IMR-90 (cell line): ENCODE results near the gene HOXB2. TPM values are rescaled to one million over a fixed set of nuclear protein-coding genes. Genes with fewer than 3 reads are reported as not detected.

ENCODE experiments used
- ATAC-seq: fragments of 200-7000 bp; cut with Tn5 transposase; 2 replicates; pipeline ENCODE4 v1.9.1; 2020; ENCODE audit warnings: low read depth, mild to moderate bottlenecking, moderate library complexity
- BruUV-seq: library from RNA; stranded (reverse); fragments of 400-500 nt; replicated peaks from 2 replicates; lab custom pipeline; 2021; lab: Mats Ljungman, UMichigan
- CTCF ChIA-PET: fragments of 300-600 bp; formaldehyde crosslinking; extraction: SDS; loops from one replicate; lab custom pipeline; 2021; ENCODE audit warnings: antibody characterized with exemption; lab: Yijun Ruan, JAX
- POLR2A ChIA-PET: fragments of 300-600 bp; sonication (Branson Sonifier 250); formaldehyde crosslinking; loops from one replicate; lab custom pipeline; 2022; ENCODE audit warnings: antibody characterized with exemption; ENCODE audit not compliant: unreplicated experiment; lab: Charles Lee
- DNase-seq: peaks from one replicate; pipeline ENCODE4 v3.0.0; 2013
- H2AFZ ChIP-seq: replicated peaks from 2 replicates; pipeline ENCODE3; 2013; ENCODE audit warnings: low read length, mild to moderate bottlenecking; ENCODE audit not compliant: poor library complexity
- H2AK5ac ChIP-seq: 2 replicates; pipeline ENCODE4 v1.6.1; 2013; ENCODE audit warnings: low read depth, low read length, inconsistent platforms
- H2AK9ac ChIP-seq: replicated peaks from 2 replicates; pipeline ENCODE3; 2013; ENCODE audit warnings: mild to moderate bottlenecking, low read depth, low read length, moderate library complexity; ENCODE audit not compliant: poor library complexity
- H2BK120ac ChIP-seq: 2 replicates; pipeline ENCODE4 v1.6.1; 2013; ENCODE audit warnings: low read depth, low read length, inconsistent platforms
- H2BK15ac ChIP-seq: 3 replicates; pipeline ENCODE4 v1.6.1; 2013; ENCODE audit warnings: low read depth, low read length, inconsistent platforms
- H2BK20ac ChIP-seq: 2 replicates; pipeline ENCODE4 v1.6.1; 2013; ENCODE audit warnings: low read depth, mild to moderate bottlenecking, inconsistent platforms, low read length, moderate library complexity
- H2BK5ac ChIP-seq: 2 replicates; pipeline ENCODE4 v1.6.1; 2013; ENCODE audit warnings: mild to moderate bottlenecking, low read depth, low read length, inconsistent platforms; ENCODE audit not compliant: poor library complexity, severe bottlenecking
- H3K14ac ChIP-seq: replicated peaks from 2 replicates; pipeline ENCODE4 v1.6.1; 2013; ENCODE audit warnings: low read depth, low read length, inconsistent platforms
- H3K18ac ChIP-seq: 2 replicates; pipeline ENCODE4 v1.6.1; 2013; ENCODE audit warnings: low read depth, low read length, control low read depth
- H3K23ac ChIP-seq: 2 replicates; pipeline ENCODE4 v1.6.1; 2013; ENCODE audit warnings: low read depth, low read length, inconsistent platforms
- H3K27ac ChIP-seq: 2 replicates; pipeline ENCODE4 v1.5.1; 2013; ENCODE audit warnings: mild to moderate bottlenecking, control low read depth, low read length; ENCODE audit not compliant: insufficient read depth
- H3K27me3 ChIP-seq: 2 replicates; pipeline ENCODE4 v1.6.1; 2013; ENCODE audit warnings: low read length; ENCODE audit not compliant: control insufficient read depth, insufficient read depth
- H3K36me3 ChIP-seq: 2 replicates; pipeline ENCODE4 v1.6.1; 2013; ENCODE audit warnings: low read length, mixed read lengths; ENCODE audit not compliant: control insufficient read depth, insufficient read depth
- H3K4ac ChIP-seq: 2 replicates; pipeline ENCODE4 v1.6.1; 2013; ENCODE audit warnings: low read depth, low read length, inconsistent platforms
- H3K4me1 ChIP-seq: 2 replicates; pipeline ENCODE4 v1.6.1; 2013; ENCODE audit warnings: low read length, mixed read lengths; ENCODE audit not compliant: control insufficient read depth, insufficient read depth
- H3K4me2 ChIP-seq: 2 replicates; pipeline ENCODE4 v1.6.1; 2013; ENCODE audit warnings: low read depth, mild to moderate bottlenecking, control low read depth, low read length, moderate library complexity
- H3K4me3 ChIP-seq: 2 replicates; pipeline ENCODE4 v1.5.1; 2013; ENCODE audit warnings: low read depth, mild to moderate bottlenecking, control low read depth, low read length, moderate library complexity; ENCODE audit not compliant: insufficient read depth
- H3K56ac ChIP-seq: 2 replicates; pipeline ENCODE4 v1.6.1; 2013; ENCODE audit warnings: low read length, inconsistent platforms; ENCODE audit not compliant: insufficient read depth; ENCODE audit errors: extremely low read depth
- H3K79me1 ChIP-seq, 2 experiments: 2 replicates each; pipeline ENCODE4 v1.6.1; 2013; ENCODE audit warnings: low read length in 2 of 2, inconsistent platforms in 1 of 2, low read depth in 1 of 2
- H3K9ac ChIP-seq: 2 replicates; pipeline ENCODE4 v1.6.1; 2013; ENCODE audit warnings: low read depth, low read length, control low read depth
- H3K9me1 ChIP-seq: 2 replicates; pipeline ENCODE4 v1.6.1; 2013; ENCODE audit warnings: low read length, inconsistent platforms; ENCODE audit not compliant: insufficient read depth
- H3K9me3 ChIP-seq: 2 replicates; pipeline ENCODE4 v1.6.1; 2013; ENCODE audit warnings: low read length; ENCODE audit not compliant: control insufficient read depth, insufficient read depth
- H4K20me1 ChIP-seq: 2 replicates; pipeline ENCODE4 v1.6.1; 2013; ENCODE audit warnings: low read length, inconsistent platforms; ENCODE audit not compliant: insufficient read depth
- H4K5ac ChIP-seq: 2 replicates; pipeline ENCODE4 v1.6.1; 2013; ENCODE audit warnings: mild to moderate bottlenecking, low read depth, low read length, control low read depth
- H4K8ac ChIP-seq, 2 experiments: 2 replicates each; pipeline ENCODE4 v1.6.1; 2013; ENCODE audit warnings: low read depth in 2 of 2, low read length in 2 of 2, control low read depth in 1 of 2, inconsistent platforms in 1 of 2
- H4K91ac ChIP-seq: 2 replicates; pipeline ENCODE4 v1.6.1; 2013; ENCODE audit warnings: low read depth, low read length, inconsistent platforms; ENCODE audit not compliant: insufficient read depth
- CTCF ChIP-seq: conservative IDR thresholded peaks from 2 replicates; pipeline ENCODE4 v1.5.1; 2012; ENCODE audit warnings: mild to moderate bottlenecking, low read depth, low read length, improper control_type of control experiment
- FOS ChIP-seq: fragments of 150-350 bp; IDR thresholded peaks from 2 replicates; pipeline ENCODE4 v1.6.1; 2016; ENCODE audit warnings: low read depth, low read length
- MAZ ChIP-seq: IDR thresholded peaks from 2 replicates; pipeline ENCODE4 v1.6.1; 2012; ENCODE audit warnings: low read depth, mild to moderate bottlenecking, low read length, improper control_type of control experiment, moderate library complexity, borderline replicate concordance
- MXI1 ChIP-seq: IDR thresholded peaks from 2 replicates; pipeline ENCODE4 v1.6.1; 2012; ENCODE audit warnings: low read depth, mild to moderate bottlenecking, low read length, moderate library complexity, borderline replicate concordance
- POLR2A ChIP-seq: IDR thresholded peaks from 2 replicates; pipeline ENCODE4 v1.6.1; 2012; ENCODE audit warnings: mild to moderate bottlenecking, low read depth, low read length
- RFX5 ChIP-seq: IDR thresholded peaks from 2 replicates; pipeline ENCODE4 v1.8.0; 2012; ENCODE audit warnings: low read depth, mild to moderate bottlenecking, low read length, moderate library complexity
- USF2 ChIP-seq: fragments of 150-350 bp; IDR thresholded peaks from 2 replicates; pipeline ENCODE4 v1.6.1; 2017; ENCODE audit warnings: mild to moderate bottlenecking, antibody characterized with exemption, low read length, low read depth
- WGBS, 2 experiments: methylation state at CpG; one replicate each; pipeline versions ENCODE4 v1.1.5 to v1.1.7; 2013; ENCODE audit warnings: missing lambda C conversion rate in 2 of 2; ENCODE audit not compliant: insufficient read length in 1 of 2; ENCODE audit errors: extremely low coverage in 2 of 2; 5-methylcytosine and 5-hydroxymethylcytosine counted together
- dilution Hi-C: fragments of 300-500 bp; cut with HindIII; formaldehyde crosslinking; loops from one replicate; pipeline ENCODE4 v1.14.3; 2018; ENCODE audit warnings: low sequenced_read_pairs; ENCODE audit not compliant: unreplicated experiment
- in situ Hi-C: fragments of 300-500 bp; cut with MboI; formaldehyde crosslinking; loops from 3 replicates; pipeline ENCODE4 v1.14.3; 2019; ENCODE audit warnings: low sequenced_read_pairs, inconsistent platforms, mixed read lengths
- intact Hi-C: fragments of 100-400 bp; cut with micrococcal nuclease; formaldehyde crosslinking; loops from 2 replicates; pipeline ENCODE4 v1.10.0; 2022
- polyA plus RNA-seq, 3 experiments: library from polyadenylated mRNA; depleted of rRNA; stranded (reverse); fragments of >200 nt; gene quantifications; 2 replicates each; pipeline ENCODE4 v1.2.3, GENCODE V29; 2012; ENCODE audit warnings: low replicate concordance in 1 of 3
- total RNA-seq: library from RNA; depleted of rRNA; stranded (reverse); fragments of >200 nt; gene quantifications from 2 replicates; pipeline ENCODE4 v1.2.3, GENCODE V29; 2012

Gene HOXB2
- total and polyA plus RNA-seq, 2 of the 4 experiments (the other 2 are of a cell fraction), result 2.7 to 29.9 TPM

GRCh38 chr17:48528936-48529682 lies 15.8 kb downstream of the HOXB2 start:
- ATAC-seq, result no peak
- BruUV-seq, result no TSS peak
- Histone ChIP-seq H4K8ac (no peak overlapping the region), H2BK120ac (no peak overlapping the region), H3K4me1 (no peaks in the 10 kb centered on the region), H3K79me1 (no peaks in the 10 kb centered on the region), H2BK5ac (no peak overlapping the region), H3K27me3 (peaks cover 17% of the 10 kb centered on the region), H2AK9ac (peak overlapping the region; percentile 45), H3K14ac (no peak overlapping the region), H3K36me3 (no peaks in the 10 kb centered on the region), H2BK15ac (no peak overlapping the region), H3K9ac (no peak overlapping the region), H3K4me2 (no peak overlapping the region), H3K27ac (no peak overlapping the region), H4K5ac (no peak overlapping the region), H2AFZ (peak overlapping the region; percentile 6), H4K20me1 (no peaks in the 10 kb centered on the region), H4K91ac (no peak overlapping the region), H3K56ac (no peak overlapping the region), H3K4ac (no peak overlapping the region), H3K18ac (no peak overlapping the region), H2BK20ac (no peak overlapping the region), H3K9me1 (no peaks in the 10 kb centered on the region), H3K9me3 (no peaks in the 10 kb centered on the region), H3K4me3 (no peak overlapping the region), H2AK5ac (no peak overlapping the region; the same call in 1 of the 2 replicates), H3K23ac (no peak overlapping the region)
- no peak for DNase-seq
- WGBS, 2 experiments, result 91% methylated on average over 5 of the region's 11 CpGs; no CpG with 5 or more reads in 1 of the 2 experiments
- dilution Hi-C loops (no loop called here), intact Hi-C loops (no loop called here), in situ Hi-C loops (no loop called here)
- ChIA-PET CTCF (no interaction called here), POLR2A (no interaction called here)
- TF ChIP-seq CTCF (no peak), USF2 (no peak), MXI1 (no peak), MAZ (no peak), FOS (no peak), RFX5 (no peak), POLR2A (no peak)
